ENCODE measurements around the gene GLI3. TPM values are rescaled to one million over a fixed set of nuclear protein-coding genes. Genes with fewer than 3 reads are reported as not detected.

GLI3 gene
- total RNA-seq, 1 donor from 2014 or later = 27.7 TPM

- no peak for FAIRE-seq
- H3K4me1 Mint-ChIP-seq (ENCODE audit: low read depth, unreplicated experiment) = peaks cover 20% of the 10 kb centered on the region
- Histone ChIP-seq H3K4me2 (ENCODE audit: low read length) (no peak overlapping the region), H3K9ac (ENCODE audit: low read length) (no peak overlapping the region), H3K4me3 (ENCODE audit: insufficient read depth, low read depth, low read length) (no peak overlapping the region), H3K9me3 (ENCODE audit: insufficient read depth, low read depth, low read length) (no peaks in the 10 kb centered on the region), H3K27ac (ENCODE audit: low read depth, low read length) (no peak overlapping the region), H3K79me2 (ENCODE audit: insufficient read depth, low read length) (peaks cover 5% of the 10 kb centered on the region), H2AFZ (ENCODE audit: low read depth, low read length) (no peak overlapping the region), H4K20me1 (ENCODE audit: insufficient read depth, low read length) (peaks cover 3% of the 10 kb centered on the region), H3K36me3 (ENCODE audit: insufficient read depth, low read length) (no peaks in the 10 kb centered on the region), H3K27me3 (ENCODE audit: insufficient read depth, low read length) (no peaks in the 10 kb centered on the region), H3K4me1 (ENCODE audit: insufficient read depth, low read length) (no peaks in the 10 kb centered on the region)
- TF ChIP-seq CTCF (IDR thresholded peaks at IDR 0.05; ENCODE audit: insufficient read depth, low read depth, low read length) (no peak), EZH2 (IDR thresholded peaks at IDR 0.05; ENCODE audit: insufficient read depth, low read length) (no peak)
- H3K27me3 Mint-ChIP-seq (ENCODE audit: low read depth, unreplicated experiment) = no peaks in the 10 kb centered on the region
- H3K36me3 Mint-ChIP-seq (ENCODE audit: low read depth, unreplicated experiment) = no peaks in the 10 kb centered on the region
- H3K9me3 Mint-ChIP-seq (ENCODE audit: unreplicated experiment) = no peaks in the 10 kb centered on the region
- no peak overlapping the region for H3K4me3 Mint-ChIP-seq (ENCODE audit: unreplicated experiment)
- no peak overlapping the region for H3K27ac Mint-ChIP-seq (ENCODE audit: unreplicated experiment)
- no peak for DNase-seq (ENCODE audit: low read depth)
Observed at GRCh38 chr7:42126475-42127231, 110.4 kb downstream of the GLI3 start.

- Histone ChIP-seq H3K4me3 (ENCODE audit: insufficient read depth, low read depth, low read length) (no peak overlapping the region), H3K79me2 (ENCODE audit: insufficient read depth, low read length) (peaks cover 5% of the 10 kb centered on the region), H3K27ac (ENCODE audit: low read depth, low read length) (no peak overlapping the region), H2AFZ (ENCODE audit: low read depth, low read length) (no peak overlapping the region), H3K27me3 (ENCODE audit: insufficient read depth, low read length) (no peaks in the 10 kb centered on the region), H3K9me3 (ENCODE audit: insufficient read depth, low read depth, low read length) (no peaks in the 10 kb centered on the region), H3K36me3 (ENCODE audit: insufficient read depth, low read length) (no peaks in the 10 kb centered on the region), H3K4me1 (ENCODE audit: insufficient read depth, low read length) (no peaks in the 10 kb centered on the region), H4K20me1 (ENCODE audit: insufficient read depth, low read length) (peaks cover 11% of the 10 kb centered on the region), H3K4me2 (ENCODE audit: low read length) (no peak overlapping the region), H3K9ac (ENCODE audit: low read length) (no peak overlapping the region)
- Mint-ChIP-seq H3K4me3 (ENCODE audit: unreplicated experiment) (no peak overlapping the region), H3K9me3 (ENCODE audit: unreplicated experiment) (no peaks in the 10 kb centered on the region), H3K36me3 (ENCODE audit: low read depth, unreplicated experiment) (no peaks in the 10 kb centered on the region), H3K27ac (ENCODE audit: unreplicated experiment) (no peak overlapping the region), H3K4me1 (ENCODE audit: low read depth, unreplicated experiment) (peaks cover 20% of the 10 kb centered on the region), H3K27me3 (ENCODE audit: low read depth, unreplicated experiment) (no peaks in the 10 kb centered on the region)
- TF ChIP-seq CTCF (IDR thresholded peaks at IDR 0.05; ENCODE audit: insufficient read depth, low read depth, low read length) = no peak
- no peak for TF ChIP-seq EZH2 (IDR thresholded peaks at IDR 0.05; ENCODE audit: insufficient read depth, low read length)
- no peak for FAIRE-seq
- no peak for DNase-seq (ENCODE audit: low read depth)
Observed at GRCh38 chr7:42125321-42125720, 111.7 kb downstream of the GLI3 start.

GRCh38 chr7:42123716-42124115 is 113.3 kb downstream of the GLI3 start:
- no peak for FAIRE-seq

More at GRCh38 chr7:42123716-42124115, 113.3 kb downstream of the GLI3 start:
- no peaks in the 10 kb centered on the region for H3K4me1 ChIP-seq (ENCODE audit: insufficient read depth, low read length)
- no peak for DNase-seq (ENCODE audit: low read depth)
- Mint-ChIP-seq H3K9me3 (ENCODE audit: unreplicated experiment) (no peaks in the 10 kb centered on the region), H3K4me3 (ENCODE audit: unreplicated experiment) (no peak overlapping the region), H3K36me3 (ENCODE audit: low read depth, unreplicated experiment) (no peaks in the 10 kb centered on the region), H3K27me3 (ENCODE audit: low read depth, unreplicated experiment) (no peaks in the 10 kb centered on the region), H3K4me1 (ENCODE audit: low read depth, unreplicated experiment) (peaks cover 20% of the 10 kb centered on the region), H3K27ac (ENCODE audit: unreplicated experiment) (no peak overlapping the region)
- no peaks in the 10 kb centered on the region for H3K27me3 ChIP-seq (ENCODE audit: insufficient read depth, low read length)
- no peak overlapping the region for H3K4me2 ChIP-seq (ENCODE audit: low read length)
- no peak overlapping the region for H3K9ac ChIP-seq (ENCODE audit: low read length)
- no peak overlapping the region for H3K4me3 ChIP-seq (ENCODE audit: insufficient read depth, low read depth, low read length)
- H2AFZ ChIP-seq (ENCODE audit: low read depth, low read length) = no peak overlapping the region
- peaks cover 18% of the 10 kb centered on the region for H4K20me1 ChIP-seq (ENCODE audit: insufficient read depth, low read length)
- H3K36me3 ChIP-seq (ENCODE audit: insufficient read depth, low read length) = no peaks in the 10 kb centered on the region
- no peak for TF ChIP-seq CTCF (IDR thresholded peaks at IDR 0.05; ENCODE audit: insufficient read depth, low read depth, low read length)
- TF ChIP-seq EZH2 (IDR thresholded peaks at IDR 0.05; ENCODE audit: insufficient read depth, low read length) = no peak
- no peaks in the 10 kb centered on the region for H3K79me2 ChIP-seq (ENCODE audit: insufficient read depth, low read length)
- H3K27ac ChIP-seq (ENCODE audit: low read depth, low read length) = no peak overlapping the region
- H3K9me3 ChIP-seq (ENCODE audit: insufficient read depth, low read depth, low read length) = no peaks in the 10 kb centered on the region
